Skeletal muscle cell (primary cell): ENCODE data around the gene RPL28.
A peak's percentile ranks its signal among the peaks of the same experiment; 100 is the strongest.
"Not testable (repeated sequence)": the region's sequence is repeated elsewhere in the genome, so short reads cannot be mapped to it uniquely, and the experiment has no call there.

Experiments
- DNase-seq: peaks from one replicate; pipeline ENCODE4 v3.0.0-alpha.2; 2010; ENCODE audit warnings: low read depth
- H3K4me3 ChIP-seq: 2 replicates; pipeline ENCODE4 v1.5.1; 2011; ENCODE audit warnings: low read depth, mild to moderate bottlenecking, control low read depth, low read length, moderate library complexity

The RPL28 gene

GRCh38 chr19:55442372-55442961 is 56.7 kb downstream of the RPL28 start:
- H3K4me3 ChIP-seq: no peak overlapping the region
- no peak for DNase-seq

GRCh38 chr19:55443045-55443823 is 57.5 kb downstream of the RPL28 start, which contains the start of gene SHISA7:
Gene SHISA7, minus strand, starts transcription at chr19:55443300. Its CDS starts 437 bp downstream, at chr19:55442863.
- no peak within 1 kb of the TSS for H3K4me3 ChIP-seq

GRCh38 chr19:55443824-55444480 is 58.2 kb downstream of the RPL28 start:
- no peak overlapping the region for H3K4me3 ChIP-seq
- DNase-seq: no peak

More at GRCh38 chr19:55443045-55443823, 57.5 kb downstream of the RPL28 start, which contains the start of gene SHISA7:
- DNase-seq: no peak

DNA sequence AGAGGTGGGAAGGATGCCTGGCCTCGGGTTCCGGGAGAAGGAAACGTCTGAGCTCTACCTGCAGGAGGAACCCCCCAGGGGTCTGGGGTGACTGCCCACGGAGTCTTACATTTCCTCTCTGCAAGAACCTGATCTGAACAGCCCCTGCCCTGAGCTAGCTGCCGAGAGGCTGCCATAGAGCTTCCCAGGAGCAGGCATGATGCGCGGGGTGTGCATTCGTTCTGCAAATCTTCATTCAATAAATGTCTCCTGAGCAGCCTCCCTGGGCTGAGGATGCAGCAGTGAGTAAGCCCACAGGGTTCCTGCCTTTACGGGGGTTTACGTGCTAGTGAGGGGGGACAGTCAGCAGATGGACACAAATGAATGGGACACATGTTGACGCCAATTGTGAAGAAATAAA is 58.9 kb downstream of the RPL28 start:
- H3K4me3 ChIP-seq: no peak overlapping the region
- DNase-seq: no peak

DNA sequence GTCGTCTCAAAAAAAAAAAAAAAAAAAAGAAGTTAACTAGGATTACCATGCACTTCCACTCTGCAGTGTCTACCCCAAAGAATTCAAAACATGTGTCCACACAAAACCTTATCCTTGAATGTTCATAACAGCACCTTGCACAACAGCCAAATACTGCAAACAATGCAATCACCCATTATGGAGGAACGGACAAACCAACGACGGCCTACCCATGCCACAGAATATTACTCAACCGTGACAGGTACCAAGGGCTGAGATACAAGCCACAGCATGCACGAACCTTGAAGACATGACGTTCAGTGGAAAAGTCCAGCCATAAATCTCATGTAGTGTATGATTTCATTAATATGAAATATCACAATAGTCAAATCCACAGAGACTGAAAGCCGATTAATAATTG is 60.3 kb downstream of the RPL28 start:
- DNase-seq: no peak
- H3K4me3 ChIP-seq: no peak overlapping the region

GRCh38 chr19:55447421-55448174 is 61.9 kb downstream of the RPL28 start:
- DNase-seq: no peak
- no peak overlapping the region for H3K4me3 ChIP-seq

- DNase-seq, H3K4me3 ChIP-seq: not testable (repeated sequence)
These were observed 62.4 kb downstream of the RPL28 start for GRCh38 chr19:55448175-55448490.

DNA sequence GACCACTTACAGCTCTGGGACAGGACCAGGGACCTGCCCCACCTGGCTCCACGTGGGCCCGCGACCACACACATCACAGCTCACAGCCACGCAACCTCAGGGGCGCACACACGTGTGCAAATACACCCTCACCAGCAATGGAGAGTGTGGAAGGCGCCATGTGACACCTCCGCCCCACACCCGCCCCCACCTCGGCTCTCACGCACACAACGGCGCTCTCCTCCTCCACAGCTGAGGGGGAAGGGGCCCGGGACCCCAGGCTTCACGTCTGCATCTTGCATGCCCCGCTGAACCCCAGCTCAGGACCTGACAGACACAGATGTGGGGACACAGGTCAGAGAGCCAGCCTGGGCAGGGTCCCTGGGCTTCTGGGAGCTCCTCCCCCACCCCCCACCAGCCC is 63.7 kb downstream of the RPL28 start:
- H3K4me3 ChIP-seq: no peak overlapping the region
- DNase-seq: no peak

- peak overlapping the region; percentile 30 for H3K4me3 ChIP-seq
- DNase-seq: no peak
These were observed 65.6 kb downstream of the RPL28 start for GRCh38 chr19:55451163-55451964.

- peak overlapping the region; percentile 30 for H3K4me3 ChIP-seq
- DNase-seq: no peak
These were observed 66.4 kb downstream of the RPL28 start for GRCh38 chr19:55451965-55452748.
